NCI-H774 (cell line): ENCODE data around the gene PRSS3.
"Not testable (repeated sequence)": the region's sequence is repeated elsewhere in the genome, so short reads cannot be mapped to it uniquely, and the experiment has no call there.

Experiments used
- DNase-seq: peaks from one replicate; lab custom pipeline; 2025; lab: John Stamatoyannopoulos, UW

Gene PRSS3

DNA sequence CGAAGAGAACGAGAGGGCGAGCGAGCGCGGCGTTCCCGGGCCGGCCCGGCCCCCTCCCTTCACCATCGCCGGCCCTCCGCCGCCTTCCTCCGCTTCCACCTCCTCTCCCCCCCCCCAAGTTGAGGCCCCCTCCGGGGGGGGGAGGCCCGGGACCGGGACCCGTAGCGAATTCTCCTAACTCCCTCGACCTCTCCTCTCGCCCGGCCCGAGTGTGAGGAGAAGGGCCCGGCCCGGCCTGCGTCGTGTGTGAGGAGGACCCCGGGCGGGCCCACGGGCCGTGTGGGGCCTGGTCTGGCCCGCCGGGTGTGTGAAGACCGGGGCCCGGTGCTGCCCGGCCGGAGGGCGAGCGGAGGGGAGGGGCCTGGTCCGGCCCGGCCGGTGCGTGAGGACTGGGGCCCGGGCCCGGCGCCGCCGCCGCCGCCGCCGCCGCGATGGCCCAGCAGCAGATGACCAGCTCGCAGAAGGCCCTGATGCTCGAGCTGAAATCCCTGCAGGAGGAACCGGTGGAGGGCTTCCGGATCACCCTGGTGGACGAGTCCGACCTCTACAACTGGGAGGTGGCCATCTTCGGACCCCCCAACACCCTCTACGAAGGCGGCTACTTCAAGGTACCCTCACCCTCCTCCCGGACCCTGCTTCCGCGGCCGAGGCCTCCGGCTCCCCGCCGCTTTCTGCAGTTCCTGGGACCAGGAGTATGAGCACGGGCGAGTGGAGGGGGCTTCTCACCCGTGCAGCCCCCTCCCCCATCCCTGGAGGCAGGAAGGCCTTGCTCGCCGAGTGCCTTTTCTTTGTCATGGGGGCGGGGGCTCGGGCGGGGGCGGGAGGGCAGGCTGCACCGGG lies 22.2 kb downstream of the PRSS3 start:
- DNase-seq: no peak

DNA sequence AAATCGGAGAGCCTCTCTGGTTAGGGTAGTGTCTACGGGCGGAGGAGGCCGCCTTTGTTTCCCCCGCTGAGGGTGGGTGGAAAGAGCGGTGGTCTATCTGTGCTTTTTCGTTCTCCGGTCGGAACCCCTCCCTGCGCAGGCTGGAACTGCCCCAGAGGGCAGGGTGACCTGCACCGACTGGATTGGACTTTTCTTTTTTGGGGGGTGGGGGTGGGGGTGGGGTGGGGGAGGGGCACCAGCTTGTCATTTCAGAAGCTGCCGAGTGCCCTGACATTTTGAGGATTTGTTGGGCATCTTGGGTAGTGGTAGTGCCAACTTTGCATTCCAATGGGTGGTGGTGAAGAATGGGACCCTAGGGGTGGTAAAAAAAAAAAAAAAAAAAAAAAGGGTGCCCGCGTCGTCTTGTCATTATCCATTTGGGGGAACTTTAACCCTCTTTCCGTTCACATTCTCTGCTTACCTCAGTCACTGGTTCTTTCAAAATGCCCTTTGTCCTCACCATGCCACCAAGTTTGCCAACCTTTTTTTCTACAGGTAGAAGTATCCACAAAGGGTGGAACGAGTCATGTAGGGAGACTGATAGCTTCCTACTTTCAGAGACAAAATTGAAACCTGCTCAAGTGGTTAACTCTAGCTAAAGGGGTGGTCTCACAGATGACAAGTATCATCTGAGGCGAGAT lies 22.9 kb downstream of the PRSS3 start:
- DNase-seq: no peak

DNA sequence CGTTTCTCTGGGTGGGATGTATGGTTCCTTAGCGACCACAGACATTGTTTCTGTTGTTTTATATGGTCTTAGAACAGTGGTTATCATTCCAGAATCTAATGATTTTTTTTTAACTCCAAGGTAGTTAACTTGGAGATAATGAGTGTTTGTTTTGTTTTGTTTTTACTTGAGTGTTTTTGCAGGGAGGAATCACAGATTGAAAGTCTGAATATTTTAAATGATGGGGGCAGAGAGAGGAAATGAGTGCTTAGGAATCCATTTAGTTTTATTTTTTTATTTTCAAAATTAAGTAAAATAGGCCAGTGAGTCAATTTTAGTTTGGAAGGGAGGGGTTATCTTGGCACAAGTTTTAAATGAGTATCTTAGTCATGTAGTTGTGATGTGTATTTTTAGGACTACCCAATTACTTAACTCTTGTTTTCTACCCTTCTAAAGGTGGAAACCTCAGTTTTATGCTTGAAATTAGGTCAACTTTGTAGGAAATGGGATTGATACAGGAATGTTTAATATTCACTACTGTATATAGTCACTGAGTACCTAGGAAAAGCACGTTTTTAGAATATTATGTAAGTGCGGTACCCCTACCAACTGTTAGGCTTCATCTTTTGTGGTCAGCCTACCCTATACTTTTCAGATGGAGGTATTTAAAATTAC lies 23.6 kb downstream of the PRSS3 start:
- DNase-seq: no peak

DNA sequence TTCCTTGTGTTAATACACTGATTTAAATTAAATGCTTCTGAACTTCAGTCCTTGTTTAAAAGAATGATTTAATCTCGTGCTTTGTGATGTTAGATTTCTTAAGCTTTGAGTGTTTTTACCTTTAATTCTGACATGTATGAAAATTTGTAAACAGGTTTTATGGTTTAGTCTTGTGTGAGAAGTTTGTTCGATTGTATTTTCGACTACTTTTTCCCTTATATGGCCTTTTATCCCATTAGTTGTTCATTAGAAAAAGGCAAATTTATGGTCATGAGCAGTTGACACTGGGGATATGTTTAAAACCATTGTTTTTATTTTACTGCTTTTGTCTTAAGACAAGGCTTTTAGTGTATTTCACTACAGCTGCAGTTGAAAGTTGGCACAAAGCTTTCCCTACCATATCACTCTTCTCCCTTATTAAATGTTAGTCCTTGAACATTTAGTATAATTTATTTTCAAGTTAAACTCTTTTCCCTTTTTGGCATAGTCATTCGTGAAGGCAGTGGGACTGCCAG lies 24.9 kb downstream of the PRSS3 start:
- no peak for DNase-seq

DNA sequence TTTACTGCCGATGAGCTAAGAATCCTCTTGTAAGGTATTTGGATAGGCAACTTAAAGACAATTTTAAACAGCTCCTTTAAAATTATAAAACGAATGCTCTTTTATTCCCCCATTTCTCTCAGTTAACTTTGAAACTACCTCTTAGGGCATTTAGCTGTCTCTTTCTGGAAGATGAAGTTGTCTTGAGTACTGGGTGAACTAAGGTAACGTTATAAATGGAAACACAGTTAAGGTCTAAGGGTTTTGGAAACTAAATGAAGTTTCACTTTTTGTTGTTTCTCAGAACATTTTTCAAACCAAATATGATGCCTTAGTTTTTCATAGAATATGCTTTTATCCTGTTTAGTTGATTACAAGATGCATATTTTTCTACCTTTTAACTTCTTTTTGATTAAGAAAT lies 28.4 kb downstream of the PRSS3 start:
- DNase-seq: no peak

DNA sequence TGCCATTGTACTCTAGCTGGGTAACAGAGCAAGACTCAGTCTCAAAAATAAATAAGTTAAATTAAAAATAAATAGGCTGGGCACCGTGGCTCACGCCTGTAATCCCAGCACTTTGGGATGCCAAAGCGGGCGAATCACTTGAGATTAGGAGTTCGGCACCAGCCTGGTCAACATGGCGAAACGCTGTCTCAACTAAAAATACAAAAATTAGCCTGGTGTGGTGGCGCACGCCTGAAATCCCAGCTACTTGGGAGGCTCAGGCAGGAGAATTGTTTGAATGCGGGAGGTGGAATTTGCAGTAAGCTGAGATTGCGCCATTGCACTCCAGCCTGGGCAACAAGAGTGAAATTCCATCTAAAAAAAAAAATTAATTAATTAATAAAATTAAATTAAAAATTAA lies 31.9 kb downstream of the PRSS3 start:
- DNase-seq: not testable (repeated sequence)

DNA sequence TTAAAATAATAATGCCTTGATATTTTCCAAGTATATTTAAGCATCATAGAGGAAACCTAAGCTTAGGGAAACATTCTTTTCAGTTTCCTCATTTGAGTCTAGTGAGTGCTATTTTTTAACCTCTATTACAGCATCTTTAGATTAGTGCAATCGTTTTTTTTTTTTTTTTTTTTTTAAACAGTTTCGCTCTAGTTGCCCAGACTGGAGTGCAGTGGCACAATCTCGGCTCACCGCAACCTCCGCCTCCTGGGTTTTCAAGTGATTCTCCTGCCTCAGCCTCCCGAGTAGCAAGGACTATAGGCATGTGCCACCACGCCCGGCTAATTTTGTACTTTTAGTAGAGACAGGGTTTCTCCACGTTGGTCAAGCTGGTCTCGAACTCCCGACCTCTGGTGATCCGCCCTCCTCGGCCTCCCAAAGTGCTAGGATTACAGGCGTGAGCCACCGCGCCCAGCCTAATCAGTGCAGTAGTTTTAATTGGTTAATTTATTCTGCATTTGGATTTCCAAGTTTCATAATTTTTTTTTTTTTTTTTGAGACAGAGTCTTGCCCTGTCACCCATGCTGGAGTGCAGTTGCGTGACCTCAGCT lies 34.4 kb downstream of the PRSS3 start:
- not testable (repeated sequence) for DNase-seq

DNA sequence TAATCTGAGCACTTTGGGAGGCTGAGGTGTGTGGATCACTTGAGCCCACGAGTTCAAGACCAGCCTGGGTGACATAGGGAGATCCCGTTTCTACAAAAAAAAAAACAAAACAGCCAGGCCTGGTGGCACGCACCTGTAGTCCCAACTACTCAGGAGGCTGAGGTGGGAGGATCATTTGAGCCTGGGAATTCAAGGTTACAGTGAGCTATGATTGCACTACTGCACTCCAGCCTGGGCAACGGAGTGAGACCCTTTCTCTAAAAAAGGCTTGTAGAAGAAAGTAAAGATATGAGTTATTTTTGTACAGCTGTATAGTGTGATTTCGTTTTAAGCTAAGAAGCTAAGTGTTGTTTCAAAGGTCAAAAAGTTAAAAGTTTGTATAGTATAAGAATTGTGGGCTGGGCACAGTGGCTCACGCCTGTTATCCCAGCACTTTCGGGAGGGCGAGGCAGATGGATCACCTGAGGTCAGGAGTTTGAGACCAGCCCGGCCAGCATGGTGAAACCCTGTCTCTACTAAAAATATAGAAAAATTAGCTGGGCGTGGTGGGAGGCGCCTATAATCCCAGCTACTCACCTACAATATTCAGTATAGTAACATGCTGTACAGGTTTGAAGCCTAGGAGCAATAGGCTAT lies 40.4 kb downstream of the PRSS3 start:
- no peak for DNase-seq

DNA sequence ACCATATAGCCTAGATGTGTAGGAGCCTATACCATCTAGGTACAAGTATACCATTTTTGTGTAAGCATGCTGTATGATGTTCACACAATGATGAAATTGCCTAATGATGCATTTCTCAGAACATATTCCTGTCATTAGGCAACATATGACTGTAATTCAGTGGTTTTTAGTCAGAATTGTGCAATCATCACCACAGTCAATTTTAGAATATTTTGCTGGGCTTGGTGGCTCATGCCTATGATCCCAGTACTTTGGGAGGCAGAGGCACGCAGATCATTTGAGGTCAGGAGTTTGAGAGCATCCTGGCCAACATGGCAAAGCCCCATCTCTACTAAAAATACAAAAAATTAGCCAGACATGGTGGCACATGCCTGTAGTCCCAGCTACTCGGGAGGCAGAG lies 40.9 kb downstream of the PRSS3 start:
- not testable (repeated sequence) for DNase-seq

DNA sequence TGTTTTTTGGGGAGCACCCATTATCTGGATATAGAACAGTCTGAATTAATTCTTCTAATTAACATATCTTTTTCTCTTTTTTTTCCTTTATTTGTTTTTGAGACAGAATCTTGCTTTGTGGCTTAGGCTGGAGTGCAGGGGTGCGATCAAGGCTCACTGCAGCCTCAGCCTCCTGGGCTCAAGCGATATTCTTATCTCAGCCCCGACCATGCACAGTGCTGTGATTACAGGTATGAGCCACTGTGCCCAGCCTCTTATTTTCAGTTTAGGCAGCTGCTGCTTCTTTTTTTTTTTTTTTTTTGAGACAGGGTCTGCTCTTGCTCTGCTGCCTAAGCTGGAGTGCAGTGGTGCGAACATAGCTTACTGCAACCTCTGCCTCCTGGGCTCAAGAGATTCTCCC lies 41.8 kb downstream of the PRSS3 start:
- no peak for DNase-seq

DNA sequence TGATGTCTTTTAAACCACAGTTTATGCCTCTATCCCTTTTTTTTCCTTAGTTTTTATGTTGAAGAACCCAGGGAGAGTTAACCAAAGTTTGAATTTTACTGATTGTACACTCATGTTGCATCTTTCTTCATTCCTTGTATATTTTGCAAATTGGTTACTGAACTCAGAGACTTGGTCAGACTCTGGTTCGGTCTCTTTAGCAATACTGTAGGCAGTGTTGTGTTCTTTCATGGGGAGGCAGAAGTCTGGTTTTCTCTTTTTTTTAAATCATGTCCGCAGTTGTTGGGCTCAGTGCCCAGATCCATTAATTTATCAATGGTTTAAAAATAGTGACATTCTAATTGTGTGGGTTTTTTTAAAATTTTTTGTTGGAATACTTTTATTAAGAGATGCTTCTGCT lies 45.0 kb downstream of the PRSS3 start:
- DNase-seq: no peak

DNA sequence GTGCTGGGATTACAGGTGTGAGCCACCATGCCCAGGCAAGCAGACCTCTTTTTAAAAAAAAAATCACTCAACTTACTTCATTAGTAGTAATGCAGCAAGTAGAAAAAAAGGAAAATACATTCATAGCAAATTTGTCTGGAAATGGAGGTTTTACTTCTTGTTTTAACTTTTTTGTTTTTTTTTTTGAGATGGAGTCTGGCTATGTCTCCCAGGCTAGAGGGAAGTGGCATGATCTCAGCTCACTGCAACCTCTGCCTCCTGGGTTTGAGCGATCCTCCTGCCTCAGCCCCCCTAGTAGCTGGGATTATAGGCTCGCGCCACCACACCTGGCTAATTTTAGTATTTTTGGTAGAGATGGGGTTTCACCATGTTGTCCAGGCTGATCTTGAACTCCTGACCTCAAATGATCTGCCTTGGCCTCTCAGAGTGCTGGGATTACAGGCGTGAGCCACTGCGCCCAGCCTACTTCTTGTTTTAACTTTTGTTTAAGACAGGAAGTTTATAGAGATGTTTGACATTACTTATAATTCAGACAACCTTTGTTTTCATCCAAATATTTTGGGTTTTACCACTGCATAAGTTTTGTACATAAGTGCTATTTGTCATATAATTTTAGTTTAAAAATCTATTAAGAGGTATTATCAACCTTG lies 48.1 kb downstream of the PRSS3 start:
- no peak for DNase-seq

DNA sequence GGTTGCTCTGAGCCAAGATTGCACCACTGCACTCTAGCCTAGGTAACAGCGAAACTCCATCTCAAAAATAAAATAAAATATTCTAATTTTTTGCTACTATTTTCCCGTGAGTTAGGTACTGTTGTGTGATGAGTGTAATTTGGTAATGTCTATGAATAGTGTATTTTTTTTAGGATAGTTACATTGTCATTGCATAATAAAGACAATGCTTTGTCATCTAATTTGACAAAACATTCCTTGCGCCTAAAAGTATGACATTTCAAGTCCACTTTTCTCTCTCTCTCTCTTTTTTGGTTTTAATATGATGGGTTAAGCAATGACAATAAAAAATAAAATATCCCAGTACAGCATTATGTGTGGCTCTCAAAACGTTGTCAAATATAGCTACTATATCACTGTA lies 50.9 kb downstream of the PRSS3 start:
- DNase-seq: no peak

DNA sequence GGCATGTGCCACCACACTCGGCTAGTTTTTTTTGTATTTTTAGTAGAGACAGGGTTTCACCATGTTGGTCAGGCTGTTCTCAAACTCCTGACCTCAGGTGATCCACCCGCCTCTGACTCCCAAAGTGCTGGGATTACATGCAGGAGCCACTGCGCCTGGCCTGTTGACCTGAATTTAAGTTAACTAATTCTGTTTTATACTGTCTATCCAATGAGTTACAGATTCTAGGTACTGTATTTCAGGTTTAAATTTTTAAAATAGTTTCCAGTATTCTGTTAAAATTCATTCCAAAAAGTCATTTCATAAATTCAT lies 52.5 kb downstream of the PRSS3 start:
- DNase-seq: not testable (repeated sequence)
